LNCAP (cell line): ENCODE results near the gene ARF3.

Source experiments
- CTCF ChIP-seq: fragments of 450-650 bp; IDR thresholded peaks from 2 replicates; pipeline ENCODE4 v1.5.1; 2017; ENCODE audit warnings: mild to moderate bottlenecking

Gene ARF3

GRCh38 chr12:48986720-48987291 lies 29.5 kb upstream of the ARF3 start:
- TF ChIP-seq CTCF, result no peak

- no peak for TF ChIP-seq CTCF
Observed at GRCh38 chr12:48985901-48986300, 28.6 kb upstream of the ARF3 start.

- no peak for TF ChIP-seq CTCF
Observed at GRCh38 chr12:48985475-48985897, 28.2 kb upstream of the ARF3 start.

GRCh38 chr12:48982397-48983080 lies 25.3 kb upstream of the ARF3 start:
- TF ChIP-seq CTCF, result no peak

- no peak for TF ChIP-seq CTCF
Observed at GRCh38 chr12:48981757-48982157, 24.5 kb upstream of the ARF3 start.

- no peak for TF ChIP-seq CTCF
Observed at GRCh38 chr12:48980953-48981756, 23.9 kb upstream of the ARF3 start.

- no peak for TF ChIP-seq CTCF
Observed at GRCh38 chr12:48980389-48980952, 23.2 kb upstream of the ARF3 start.
